NOMO-1 treated with dmso at 0.1 percent for 144 hours (cell line): ENCODE data around the gene ZNF280B.
A peak's percentile ranks its signal among the peaks of the same experiment; 100 is the strongest.
"Not testable (repeated sequence)": the region's sequence is repeated elsewhere in the genome, so short reads cannot be mapped to it uniquely, and the experiment has no call there.

Source experiments
- DNase-seq: peaks from one replicate; lab custom pipeline; 2025; ENCODE audit not compliant: unreplicated experiment; lab: John Stamatoyannopoulos, UW

Gene ZNF280B

GRCh38 chr22:22465782-22466181 lies 42.8 kb downstream of the ZNF280B start:
- no peak for DNase-seq

GRCh38 chr22:22465094-22465602 lies 43.4 kb downstream of the ZNF280B start:
- no peak for DNase-seq

- no peak for DNase-seq
Observed at GRCh38 chr22:22464541-22465054, 43.9 kb downstream of the ZNF280B start.

GRCh38 chr22:22463855-22464540 lies 44.5 kb downstream of the ZNF280B start:
- peak; percentile 5 for DNase-seq

- DNase-seq: no peak
Observed at GRCh38 chr22:22462813-22463567, 45.6 kb downstream of the ZNF280B start.

- no peak for DNase-seq
Observed at GRCh38 chr22:22461583-22461982, 47.0 kb downstream of the ZNF280B start.

- DNase-seq: no peak
Observed at GRCh38 chr22:22461111-22461510, 47.4 kb downstream of the ZNF280B start.

GRCh38 chr22:22460635-22461034 lies 47.9 kb downstream of the ZNF280B start:
- no peak for DNase-seq

GRCh38 chr22:22460060-22460459 lies 48.5 kb downstream of the ZNF280B start:
- no peak for DNase-seq

- DNase-seq: no peak
Observed at GRCh38 chr22:22458896-22459588, 49.5 kb downstream of the ZNF280B start.

- DNase-seq: no peak
Observed at GRCh38 chr22:22458387-22458786, 50.2 kb downstream of the ZNF280B start.

- DNase-seq: no peak
Observed at GRCh38 chr22:22454997-22455396, 53.5 kb downstream of the ZNF280B start.

GRCh38 chr22:22452996-22453686 lies 55.4 kb downstream of the ZNF280B start:
- DNase-seq: no peak

- DNase-seq: no peak
Observed at GRCh38 chr22:22452211-22452610, 56.3 kb downstream of the ZNF280B start.

GRCh38 chr22:22450343-22450839 lies 58.2 kb downstream of the ZNF280B start:
- DNase-seq: peak; percentile 44

- no peak for DNase-seq
Observed at GRCh38 chr22:22449819-22450218, 58.7 kb downstream of the ZNF280B start.

GRCh38 chr22:22446517-22446916 lies 62.0 kb downstream of the ZNF280B start:
- no peak for DNase-seq

- DNase-seq: not testable (repeated sequence)
Observed at GRCh38 chr22:22444007-22444589, 64.4 kb downstream of the ZNF280B start.

- no peak for DNase-seq
Observed at GRCh38 chr22:22442928-22443709, 65.4 kb downstream of the ZNF280B start.

GRCh38 chr22:22441626-22442025 lies 66.9 kb downstream of the ZNF280B start:
- DNase-seq: not testable (repeated sequence)
